C1 segment of cervical spinal cord (tissue), 14 donors: ENCODE results near the gene AP3S2.
"Not testable (repeated sequence)": the region's sequence is repeated elsewhere in the genome, so short reads cannot be mapped to it uniquely, and the experiment has no call there.

ENCODE experiments used
- DNase-seq, 14 donors: peaks; one replicate each; lab custom pipeline; 2025; lab: John Stamatoyannopoulos, UW

AP3S2 gene

DNA sequence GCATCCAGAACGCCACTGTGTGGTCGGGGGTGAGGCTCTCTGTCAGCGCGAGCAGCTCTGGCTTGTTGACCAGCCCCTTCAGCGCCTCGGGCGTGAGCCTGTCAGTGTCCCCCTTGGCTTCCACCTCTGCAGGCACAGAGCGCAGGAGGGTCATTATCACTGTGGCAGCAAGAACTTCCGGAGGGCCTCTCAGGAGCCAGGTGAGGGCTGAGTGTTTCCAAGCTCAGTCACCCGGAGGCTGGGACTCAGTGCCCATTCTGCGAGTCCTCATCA is 10.0 kb upstream of the AP3S2 start:
- DNase-seq = no peak

DNA sequence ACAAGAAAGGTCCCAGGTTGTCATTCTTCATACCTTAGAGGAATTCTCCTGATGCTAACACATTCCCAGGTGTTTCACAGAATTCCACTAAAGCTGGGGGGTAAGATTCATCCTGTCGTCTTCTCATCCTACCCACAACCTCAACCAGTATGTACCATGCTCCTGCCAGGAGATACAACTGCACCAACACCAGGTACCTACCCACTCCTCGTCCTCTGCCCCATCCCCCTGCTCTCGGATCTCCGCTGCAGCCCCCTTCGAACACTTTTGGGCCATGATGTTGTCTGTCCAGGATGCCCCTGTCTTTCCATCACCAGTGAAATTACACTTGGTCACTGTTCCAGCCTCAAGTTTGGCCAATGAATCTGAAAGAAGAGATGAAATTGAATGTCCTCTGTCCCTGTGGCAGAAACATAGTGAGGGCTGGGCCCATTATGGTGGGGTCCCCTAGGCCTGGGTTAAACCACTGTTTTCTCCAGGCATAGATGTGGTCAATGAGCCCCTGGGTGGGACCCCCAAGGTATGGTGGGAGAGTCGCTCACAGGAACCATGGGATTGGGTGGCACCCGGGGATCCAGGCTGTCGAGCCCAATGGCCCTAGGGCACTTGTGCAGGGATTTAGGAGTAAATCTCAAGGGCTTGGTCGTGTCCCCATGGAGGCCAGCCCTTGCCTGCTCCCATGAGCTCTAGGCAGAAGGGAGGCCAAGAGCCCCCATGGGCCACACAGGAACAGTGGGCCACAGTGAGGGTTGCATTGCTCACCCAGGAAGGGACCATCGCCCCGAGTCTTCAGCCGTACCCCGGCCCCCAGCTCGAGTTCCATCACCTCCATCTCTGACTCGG is 9.4 kb upstream of the AP3S2 start:
- no peak for DNase-seq

DNA sequence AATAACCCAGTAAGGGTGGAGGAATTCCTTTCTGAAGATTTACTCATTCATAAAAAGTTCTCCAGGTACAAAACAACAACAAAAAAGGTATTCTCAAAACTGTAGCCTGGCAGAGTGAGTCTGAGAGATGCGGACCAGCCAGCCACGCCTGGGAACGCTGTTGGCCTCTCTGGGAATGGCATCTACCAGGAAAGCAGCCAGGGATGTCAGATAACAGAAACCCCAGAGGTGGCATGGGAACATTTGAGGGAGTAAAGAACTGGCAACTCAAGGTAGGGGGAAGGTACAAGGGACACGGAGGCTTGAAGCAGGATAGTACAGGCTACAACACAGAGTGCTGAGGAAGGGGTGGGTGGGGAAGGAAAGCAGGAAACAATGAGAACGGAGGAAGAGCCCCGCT is 7.1 kb upstream of the AP3S2 start:
- DNase-seq = no peak

DNA sequence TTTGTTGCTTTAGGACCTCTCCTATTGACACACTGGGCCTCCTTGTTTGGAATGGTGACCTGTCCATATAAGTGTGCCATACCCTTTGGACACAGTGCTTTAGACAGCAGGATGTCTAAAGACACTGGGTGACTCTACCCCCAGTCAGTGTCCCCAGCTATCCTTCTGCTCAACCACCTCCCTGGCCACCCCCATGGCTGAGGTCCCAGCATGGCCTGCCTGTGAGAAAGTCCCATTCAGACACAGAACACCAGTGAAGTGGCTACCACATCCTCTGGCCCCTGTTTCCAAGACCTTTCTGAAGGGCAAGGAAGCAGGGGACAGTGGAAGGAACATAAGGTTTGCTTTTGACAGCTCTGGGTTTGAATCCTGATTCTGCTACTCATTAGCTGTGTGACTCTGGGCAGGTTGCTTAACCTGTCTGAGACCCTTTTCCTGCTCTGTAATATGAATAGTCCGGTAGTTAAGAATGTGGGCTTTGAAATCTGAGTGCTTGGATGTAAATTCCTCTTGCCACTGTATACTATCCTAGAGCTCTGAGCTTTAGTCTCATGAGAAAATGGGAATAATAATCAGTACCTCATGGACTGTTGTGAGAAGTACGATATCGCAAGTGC is 6.3 kb upstream of the AP3S2 start:
- DNase-seq = no peak

DNA sequence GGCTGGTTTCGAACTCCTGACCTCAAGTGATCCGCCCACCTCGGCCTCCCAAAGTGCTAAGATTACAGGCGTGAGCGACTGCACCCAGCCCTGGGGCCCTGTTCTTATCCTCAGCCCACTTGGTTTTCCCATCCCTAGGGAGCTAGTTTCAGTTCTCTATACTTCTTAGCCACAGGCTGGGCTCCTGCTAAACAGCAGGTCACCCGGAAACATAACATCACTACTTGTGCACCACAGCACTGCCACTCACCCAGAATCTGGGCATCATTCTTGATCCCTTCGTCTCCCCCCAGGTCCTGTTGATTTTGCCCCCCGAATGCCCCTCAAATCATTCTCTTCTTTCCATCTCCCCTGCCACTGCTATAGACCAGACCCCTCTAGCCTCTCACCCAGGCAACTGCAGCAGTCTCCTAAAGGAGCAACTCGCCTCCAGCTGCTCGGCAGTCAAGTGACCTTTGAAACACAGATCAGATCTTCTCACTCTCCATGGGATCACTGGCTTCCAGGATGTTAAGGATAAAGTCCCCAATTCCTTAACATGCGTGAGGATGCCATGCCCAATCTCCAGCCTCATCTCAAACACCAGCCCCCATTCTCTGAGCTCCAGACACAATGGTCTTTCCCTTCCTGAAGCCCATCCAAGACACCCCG is 5.6 kb upstream of the AP3S2 start:
- no peak for DNase-seq

DNA sequence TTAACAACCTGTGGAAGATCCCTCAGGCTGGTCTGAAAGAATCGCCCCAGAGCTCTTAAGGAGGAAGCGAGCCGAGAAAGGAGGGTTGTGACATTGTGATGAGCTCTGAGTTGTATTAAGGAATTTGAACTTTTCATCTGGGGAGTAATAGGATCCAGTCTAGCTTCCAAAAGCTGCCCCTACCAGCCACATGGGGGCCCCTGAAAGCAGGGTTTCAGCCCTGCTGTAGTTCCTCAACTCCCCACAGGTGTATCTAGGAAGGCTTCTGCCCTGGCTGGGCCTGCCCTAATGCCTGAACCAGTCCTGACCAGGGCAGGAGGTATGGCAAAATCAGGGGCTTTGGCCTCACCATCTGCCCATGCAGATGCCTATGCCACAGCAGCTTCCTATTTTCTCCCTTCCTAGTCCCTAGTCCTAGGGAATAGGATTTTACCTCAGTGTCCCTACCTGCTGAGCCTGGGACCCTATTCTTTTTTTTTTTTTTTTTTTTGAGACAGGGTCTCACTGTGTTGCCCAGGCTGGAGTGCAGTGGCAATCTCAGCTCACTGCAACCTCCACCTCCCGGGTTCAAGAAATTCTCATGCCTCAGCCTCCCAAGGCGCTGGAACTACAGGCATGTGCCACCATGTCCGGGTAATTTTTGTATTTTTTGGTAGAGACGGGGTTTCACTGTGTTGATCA is 5.0 kb upstream of the AP3S2 start:
- no peak for DNase-seq

DNA sequence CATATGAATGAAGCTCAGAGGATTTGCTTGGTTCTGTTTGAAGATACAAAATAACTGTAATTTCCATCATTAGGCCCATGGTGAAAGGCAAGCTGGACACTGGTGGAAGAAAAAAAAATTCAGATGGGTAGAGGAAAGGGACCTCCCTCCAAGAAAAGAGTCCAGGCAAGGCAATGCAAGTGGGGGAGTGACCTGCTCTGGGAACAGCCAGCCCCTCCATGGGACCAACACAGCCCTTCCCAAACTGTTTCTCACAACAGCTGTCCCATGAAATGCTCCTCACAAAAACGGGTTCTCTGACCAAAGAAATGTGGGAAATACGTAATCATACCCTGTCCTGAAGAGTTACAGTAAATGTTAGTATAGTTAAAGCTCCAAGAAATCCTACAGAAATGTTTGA is 4.4 kb upstream of the AP3S2 start:
- no peak for DNase-seq

DNA sequence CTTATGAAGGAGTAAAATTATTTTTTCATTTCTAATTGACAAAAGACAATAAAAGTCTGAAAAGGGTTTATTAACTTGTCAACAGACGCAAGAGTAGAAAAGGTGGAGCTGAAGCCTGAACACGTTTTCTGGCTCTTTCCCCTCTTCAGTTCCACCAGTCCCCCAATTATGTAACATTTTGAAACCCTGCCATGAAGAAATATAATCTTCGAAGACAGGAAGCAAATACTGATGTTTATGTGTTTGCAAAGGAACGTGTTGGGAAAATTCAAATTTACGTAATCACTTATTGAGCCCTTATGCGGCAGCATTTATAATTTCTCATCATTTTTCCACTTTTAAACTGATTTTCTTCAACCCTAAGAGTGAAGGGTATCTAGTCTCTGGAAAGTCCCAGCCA is 767 bp downstream of the AP3S2 start:
- DNase-seq = no peak

DNA sequence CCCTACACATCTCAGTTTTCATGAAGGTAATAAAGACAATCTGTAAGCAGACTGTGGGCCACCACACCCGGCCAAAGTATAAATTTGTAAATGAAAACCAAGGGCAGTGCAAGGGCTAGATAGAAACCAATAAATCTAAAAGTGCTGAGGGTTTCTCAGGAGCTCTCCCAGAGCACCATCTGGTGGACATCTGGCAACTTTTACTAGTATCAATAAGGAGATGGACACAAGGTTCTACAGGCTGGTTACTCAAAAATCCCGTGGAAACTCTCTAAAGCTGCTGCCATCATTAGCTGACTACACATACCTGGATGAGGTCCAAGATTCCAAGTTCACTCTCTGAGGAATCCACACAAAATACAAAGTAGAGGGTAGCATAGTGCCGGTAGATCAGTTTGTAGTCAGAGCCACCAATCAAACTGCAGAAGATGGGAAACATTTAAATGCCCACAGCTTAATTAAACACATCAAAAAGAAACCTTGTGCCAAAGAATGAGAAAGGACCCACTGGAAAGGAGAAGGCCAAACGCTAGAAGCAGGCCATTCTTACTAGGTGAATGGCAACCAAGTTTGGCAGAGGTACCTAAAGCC is 5.5 kb downstream of the AP3S2 start:
- no peak for DNase-seq

DNA sequence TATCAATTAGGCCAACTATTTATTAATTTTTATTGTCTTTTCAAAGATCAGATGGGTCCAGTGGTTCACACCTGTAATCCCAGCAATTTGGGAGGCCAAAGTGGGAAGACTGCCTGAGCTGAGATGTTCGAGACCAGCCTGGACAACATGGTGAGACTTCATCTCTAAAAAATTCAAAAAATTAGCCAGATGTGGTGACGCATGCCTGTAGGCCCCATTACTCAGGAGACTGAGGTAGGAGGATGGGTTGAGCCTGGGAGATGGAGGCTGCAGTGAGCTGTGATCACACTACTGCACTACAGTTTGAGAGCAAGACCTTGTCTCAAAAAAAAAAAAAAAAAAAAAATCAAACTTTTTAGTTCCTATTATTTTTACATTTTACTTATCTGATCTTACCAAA is 8.2 kb downstream of the AP3S2 start:
- DNase-seq = no peak

DNA sequence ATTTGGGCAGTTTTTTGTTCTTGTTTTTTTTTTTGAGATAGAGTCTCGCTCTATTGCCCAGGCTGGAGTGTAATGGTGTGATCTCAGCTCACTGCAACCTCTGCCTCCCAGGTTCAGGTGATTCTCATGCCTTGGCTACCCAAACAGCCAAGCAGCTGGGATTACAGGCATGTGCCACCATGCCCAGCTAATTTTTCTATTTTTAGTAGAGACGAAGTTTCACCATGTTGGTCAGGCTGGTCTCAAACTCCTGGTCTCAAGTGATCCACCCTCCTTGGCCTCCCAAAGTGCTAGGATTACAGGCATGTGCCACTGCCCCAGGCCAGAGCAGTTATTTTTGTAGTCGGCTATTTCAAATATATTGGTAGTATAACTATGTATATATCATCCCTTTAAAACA is 8.6 kb downstream of the AP3S2 start:
- DNase-seq = not testable (repeated sequence)

DNA sequence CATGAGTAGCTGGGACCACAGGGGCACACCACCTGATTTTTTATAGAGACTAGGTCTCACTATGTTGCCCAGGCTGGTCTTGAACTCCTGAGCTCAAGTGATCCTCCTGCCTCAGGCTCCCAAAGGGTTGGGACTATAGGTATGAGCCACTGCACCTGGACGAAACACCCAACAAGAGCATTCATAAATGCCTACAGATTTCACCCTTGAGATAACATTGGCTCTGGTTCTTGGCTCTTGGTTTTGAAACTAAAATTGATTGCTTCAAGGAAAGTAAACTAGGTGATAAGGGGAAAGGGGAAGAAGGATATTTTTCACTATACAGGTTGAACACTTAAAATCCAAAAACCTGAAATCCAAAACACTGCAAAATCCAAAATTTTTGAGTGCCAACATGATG is 10.3 kb downstream of the AP3S2 start:
- no peak for DNase-seq

DNA sequence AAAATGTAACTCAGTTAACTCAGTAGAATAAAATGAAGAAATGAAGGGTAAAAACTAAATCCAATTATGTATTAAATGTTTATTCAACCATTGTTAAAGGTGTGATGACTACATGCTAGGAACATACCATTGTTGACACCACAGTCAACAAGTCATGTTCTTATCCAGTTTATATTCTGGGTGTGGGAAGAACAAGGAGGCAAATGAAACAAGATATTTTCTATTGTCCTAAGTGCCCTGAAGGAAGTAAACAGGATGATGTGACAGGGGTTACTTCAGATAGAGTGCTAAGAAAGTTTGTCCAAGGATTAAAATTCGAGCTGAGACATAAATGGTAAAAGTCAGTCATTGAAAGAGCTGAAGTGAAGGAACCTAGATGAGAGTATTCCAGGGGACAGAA is 13.1 kb downstream of the AP3S2 start:
- no peak for DNase-seq

DNA sequence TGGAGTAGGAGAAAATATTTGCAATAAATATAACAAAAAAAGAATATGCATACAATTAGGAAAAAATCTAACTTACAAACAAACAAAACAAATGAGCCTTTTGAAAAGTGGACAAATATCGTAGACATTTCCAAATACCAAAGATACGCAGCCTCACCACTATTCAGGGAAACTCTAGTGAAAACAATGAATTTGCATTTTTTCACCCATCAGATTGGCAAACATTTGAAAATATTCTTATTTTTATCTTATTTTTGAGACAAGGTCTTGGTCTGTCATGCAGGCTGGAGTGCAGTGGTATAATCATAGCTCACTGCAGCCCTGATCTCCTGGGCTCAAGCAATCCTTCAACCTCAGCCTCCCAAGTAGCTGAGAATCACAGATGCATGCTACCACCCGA is 15.5 kb downstream of the AP3S2 start:
- no peak for DNase-seq

DNA sequence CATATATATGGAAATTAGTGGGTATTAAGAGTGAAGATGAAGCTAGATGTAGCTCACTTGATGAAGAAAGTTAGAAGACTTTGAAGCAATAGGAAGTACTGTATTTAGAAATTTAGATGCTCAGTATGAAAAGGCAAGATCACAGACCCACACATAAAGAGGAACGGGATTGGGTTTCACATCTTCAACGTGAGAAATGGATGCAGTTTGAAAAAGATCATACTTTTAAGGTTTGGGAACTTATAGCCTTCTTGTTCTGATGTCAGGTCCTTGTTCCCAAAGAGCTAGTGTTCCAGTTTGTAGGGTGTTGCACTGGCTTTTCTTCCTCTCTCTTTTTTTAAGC is 16.7 kb downstream of the AP3S2 start:
- DNase-seq = no peak

DNA sequence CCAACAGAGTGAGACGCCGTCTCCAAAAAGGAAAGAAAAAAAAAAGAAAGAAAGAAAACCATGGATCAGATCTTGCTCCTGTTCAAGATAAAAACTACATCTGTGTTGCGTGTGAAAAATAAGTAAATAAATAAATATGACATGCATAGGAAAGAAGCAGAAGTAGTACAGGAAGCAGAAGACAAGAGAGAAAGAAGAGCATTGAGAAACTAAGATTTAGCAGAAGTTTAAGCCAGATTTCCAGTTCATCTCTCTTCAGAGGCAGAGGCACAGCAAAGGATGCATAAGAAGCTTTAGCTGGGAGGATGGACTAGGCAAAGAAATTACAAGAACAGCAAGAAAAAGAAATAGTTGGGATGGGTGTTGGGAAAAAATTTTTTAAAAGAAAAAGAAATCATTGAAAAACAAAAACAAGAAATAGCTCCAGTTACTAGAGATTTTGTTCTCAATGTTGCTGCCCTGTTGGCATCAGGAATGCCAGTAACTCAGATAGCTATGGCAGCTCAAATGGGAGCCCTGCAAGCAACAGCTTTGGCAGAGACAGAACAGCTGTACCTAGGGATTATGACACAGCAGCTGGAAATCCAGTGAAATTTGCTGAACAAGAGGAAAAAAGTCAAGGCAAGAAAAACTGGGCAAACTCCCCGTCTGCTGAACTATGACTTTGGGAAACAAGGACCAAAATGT is 17.3 kb downstream of the AP3S2 start:
- no peak for DNase-seq

DNA sequence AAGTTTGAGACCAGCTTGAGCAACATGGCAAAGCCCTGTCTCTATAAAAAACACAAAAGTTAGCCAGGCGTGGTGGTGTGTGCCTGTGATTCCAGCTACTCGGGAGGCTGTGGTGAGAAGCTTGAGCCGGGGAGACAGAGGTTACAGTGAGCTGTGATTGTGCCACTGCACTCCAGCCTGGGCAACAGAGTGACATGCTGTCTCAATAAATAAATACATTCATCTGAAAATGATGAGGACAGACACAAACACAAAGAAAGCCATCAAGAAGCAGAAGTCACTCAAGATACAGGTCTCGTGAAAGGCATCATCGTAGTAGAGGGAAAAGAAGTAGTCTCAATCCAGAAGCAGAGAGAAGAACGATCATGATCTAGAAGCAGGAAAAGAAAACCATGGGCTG is 18.1 kb downstream of the AP3S2 start:
- DNase-seq = no peak

DNA sequence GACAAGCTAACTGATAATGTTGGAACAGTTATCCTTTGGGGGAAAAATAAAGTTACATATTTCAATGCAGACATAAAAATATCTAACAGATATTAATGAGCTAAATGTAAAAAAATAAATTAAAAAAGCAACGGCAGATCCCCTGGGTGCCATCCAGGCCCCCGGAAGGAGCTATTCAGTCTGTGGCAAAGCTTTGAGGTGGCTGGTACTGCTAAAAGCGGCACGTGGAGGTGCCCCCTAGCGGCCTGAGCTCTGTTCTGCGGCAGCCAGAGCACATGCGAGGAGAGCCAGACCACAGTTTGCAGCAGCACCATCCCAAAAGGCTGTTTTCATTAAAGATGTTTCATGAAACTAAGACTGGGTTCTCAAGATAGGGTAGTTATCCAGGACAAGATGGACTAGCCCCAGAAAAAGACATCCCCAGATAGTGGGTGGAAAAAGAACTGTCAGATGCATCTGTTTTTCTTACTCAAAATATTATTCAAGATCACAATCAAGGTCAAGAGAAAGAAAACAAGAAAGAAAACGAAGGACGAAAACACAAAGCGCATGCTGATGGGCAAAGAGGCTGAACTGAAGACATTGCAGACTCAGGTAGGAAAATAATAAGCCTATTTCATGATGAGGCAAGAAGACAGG is 18.7 kb downstream of the AP3S2 start:
- DNase-seq = peak in 12 of 14 donors; percentile 2 to 70 (median 44)

DNA sequence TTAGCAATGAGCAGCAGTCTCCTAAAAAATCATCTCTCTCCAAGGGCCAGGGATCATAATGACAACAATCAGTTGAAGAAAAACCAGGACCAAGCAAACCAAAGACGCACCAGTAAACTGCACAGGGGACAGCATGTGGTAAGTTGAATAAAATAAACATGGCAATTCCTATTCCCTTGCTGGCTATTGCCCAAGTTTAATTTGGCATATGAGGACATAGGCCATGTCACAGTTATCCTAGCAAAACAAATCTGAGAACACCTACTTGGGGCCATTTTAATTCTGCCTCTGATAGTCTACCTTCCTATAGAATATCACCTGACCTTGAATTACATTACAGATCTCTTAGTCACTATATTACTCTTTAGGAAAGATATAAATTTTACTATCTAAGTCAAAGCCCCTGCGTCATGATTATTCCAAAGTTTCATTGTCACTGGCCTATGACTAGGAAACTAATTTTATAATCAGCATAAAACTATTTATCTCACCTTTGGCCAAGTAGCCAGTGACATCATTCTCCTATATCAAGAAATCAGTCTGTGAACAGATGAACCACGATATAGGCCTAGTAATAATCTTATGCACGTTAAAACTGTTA is 23.0 kb downstream of the AP3S2 start:
- no peak for DNase-seq

DNA sequence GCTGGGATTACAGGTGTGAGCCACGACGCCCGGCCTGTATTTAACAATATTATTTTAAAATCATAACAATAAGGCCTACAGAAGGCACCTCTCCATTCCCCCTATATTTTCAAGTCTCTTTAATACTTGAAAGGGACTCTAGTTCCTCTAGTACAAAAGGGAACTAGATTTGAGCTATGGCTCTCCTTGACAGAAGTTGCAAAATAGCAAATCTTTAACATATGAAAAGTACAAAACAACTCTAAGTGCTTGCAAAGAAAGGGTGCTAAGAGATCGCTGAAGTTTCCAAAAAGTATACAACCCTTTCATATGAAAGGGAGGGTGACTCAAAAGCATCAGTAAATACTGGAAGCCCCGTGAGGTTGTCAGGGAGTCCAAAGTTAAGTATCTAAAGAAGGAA is 23.8 kb downstream of the AP3S2 start:
- DNase-seq = no peak

DNA sequence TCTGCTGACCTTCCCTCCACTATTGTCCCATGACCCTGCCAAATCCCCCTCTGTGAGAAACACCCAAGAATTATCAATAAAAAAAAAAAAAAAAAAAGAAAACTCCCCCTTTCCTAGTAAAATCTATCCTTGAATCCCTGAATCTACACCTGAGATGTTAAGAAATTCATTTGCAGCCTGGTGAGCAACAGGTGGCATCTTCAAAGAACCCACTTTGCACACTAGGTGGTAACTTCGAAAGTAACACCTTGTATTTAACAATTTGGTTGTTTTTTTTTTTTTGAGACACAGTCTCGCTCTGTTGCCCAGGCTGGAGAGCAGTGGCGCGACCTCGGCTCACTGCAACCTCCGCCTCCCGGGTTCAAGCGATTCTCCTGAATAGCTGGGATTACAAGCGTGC is 24.3 kb downstream of the AP3S2 start:
- not testable (repeated sequence) for DNase-seq
